B cell (primary cell): ENCODE data around the gene GARS1.

Source experiments
- CTCF ChIP-seq: fragments of 200-600 bp; IDR thresholded peaks from one replicate; pipeline ENCODE4 v1.8.0; 2022; ENCODE audit warnings: antibody characterized with exemption, mild to moderate bottlenecking
- EZH2 ChIP-seq: IDR thresholded peaks from 2 replicates; pipeline ENCODE4 v1.6.1; 2012; ENCODE audit warnings: borderline replicate concordance, low read depth, mild to moderate bottlenecking, moderate library complexity, low read length; ENCODE audit not compliant: insufficient read depth, poor library complexity, severe bottlenecking

- TF ChIP-seq CTCF (no peak), EZH2 (no peak)
Observed at GRCh38 chr7:30563326-30563942, 31.2 kb upstream of the GARS1 start.
